ENCODE results near the gene KRTAP10-1. TPM values are rescaled to one million over a fixed set of nuclear protein-coding genes. Genes with fewer than 3 reads are reported as not detected.

The KRTAP10-1 gene
- total and polyA plus RNA-seq, 9 of the 15 experiments (the other 6 are each of a cell fraction or from before 2014, with no cell fraction given) = not detected

DNA sequence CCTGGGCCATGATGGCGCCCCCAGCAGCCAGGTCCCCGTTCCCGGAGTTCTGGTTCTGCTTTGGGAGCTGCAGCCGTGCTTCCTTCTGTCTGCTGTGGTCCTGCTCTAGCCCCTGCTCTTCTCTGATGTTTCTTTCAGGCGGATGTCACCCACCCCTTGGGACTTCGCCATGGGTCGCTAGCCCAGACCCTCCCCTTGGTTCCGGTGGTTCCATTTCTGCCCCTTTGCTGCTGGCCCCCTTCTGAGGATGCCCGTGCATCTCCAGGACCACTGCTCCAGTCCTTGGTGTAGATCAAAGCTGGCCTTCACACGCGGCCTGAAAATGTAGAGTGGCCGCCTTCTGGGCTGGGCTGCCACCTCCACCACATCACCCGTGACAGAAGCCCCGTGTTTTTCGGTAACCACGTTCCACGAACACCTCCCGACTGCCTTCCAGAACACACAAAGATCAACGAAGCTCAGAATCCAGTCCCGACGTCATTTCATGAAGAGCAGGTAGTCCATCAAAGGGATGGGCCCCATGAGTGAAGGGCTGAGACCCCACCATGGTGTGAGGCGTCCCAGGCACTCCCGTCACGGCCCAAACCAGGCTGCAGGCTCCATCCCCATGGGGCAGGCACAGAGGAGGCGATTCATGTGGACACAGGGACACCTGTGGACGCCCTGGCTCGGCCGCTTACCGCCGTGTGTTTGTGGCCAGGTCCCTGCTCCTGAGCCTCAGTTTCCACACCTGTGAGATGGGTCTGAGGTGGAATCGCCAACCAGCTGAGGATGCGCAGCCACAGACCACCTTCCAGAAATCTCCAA is 24.4 kb downstream of the KRTAP10-1 start (continued):
- no peak for TF ChIP-seq GATAD2B (IDR thresholded peaks at IDR 0.05; ENCODE audit: borderline replicate concordance)
- TF ChIP-seq SLC30A9 (CRISPR knock-in tag; IDR thresholded peaks at IDR 0.05) = no peak
- TF ChIP-seq HNRNPK (IDR thresholded peaks at IDR 0.05; ENCODE audit: low read depth, low read length, poor library complexity, severe bottlenecking) = no peak
- TF ChIP-seq POLR2H (tag; IDR thresholded peaks at IDR 0.05; ENCODE audit: low read depth) = no peak
- TF ChIP-seq SRSF7 (optimal IDR thresholded peaks at IDR 0.05; ENCODE audit: low read depth, low read length) = no peak
- TF ChIP-seq ATF7 (IDR thresholded peaks at IDR 0.05) = no peak

- FAIRE-seq (no peak), ATAC-seq (no peak)
- peaks cover 0 to 26% of the 10 kb centered on the region in 2 experiments; a peak in 3 of 5 replicates for H3K4me1 ChIP-seq (replicated peaks in 1 of 2; ENCODE audit: control insufficient read depth in 2 of 2, insufficient read depth in 2 of 2, low read length in 2 of 2)
These were observed 25.1 kb downstream of the KRTAP10-1 start for GRCh38 chr21:44514746-44515358.

More at GRCh38 chr21:44514746-44515358, 25.1 kb downstream of the KRTAP10-1 start:
- Histone ChIP-seq H3K79me2 (ENCODE audit: control insufficient read depth, insufficient read depth, low read length) (no peaks in the 10 kb centered on the region), H2AFZ (ENCODE audit: low read depth, low read length) (no peak overlapping the region), H3K4me3 (no peak overlapping the region), H3K27ac (ENCODE audit: extremely low read depth, low read depth, low read length) (no peak overlapping the region), H3K36me3 (ENCODE audit: control insufficient read depth, insufficient read depth, low read length) (no peaks in the 10 kb centered on the region), H3K9me1 (ENCODE audit: control insufficient read depth, insufficient read depth, low read length) (no peaks in the 10 kb centered on the region), H3K27me3 (ENCODE audit: control insufficient read depth in 2 of 2, insufficient read depth in 2 of 2, low read length in 2 of 2) (peaks cover 0 to 29% of the 10 kb centered on the region in 2 experiments; a peak in 2 of 5 replicates), H3K9ac (ENCODE audit: insufficient read depth in 1 of 2, low read depth in 2 of 2, low read length in 2 of 2) (no peak overlapping the region), H4K20me1 (replicated peaks; ENCODE audit: control insufficient read depth, insufficient read depth, low read length) (peaks cover 13% of the 10 kb centered on the region; the same call in 1 of the 2 replicates), H3K4me2 (ENCODE audit: insufficient read depth, low read length) (no peak overlapping the region), H3K9me3 (replicated peaks; ENCODE audit: control insufficient read depth, insufficient read depth, low read depth, low read length) (no peaks in the 10 kb centered on the region)
- DNase-seq (ENCODE audit: extremely low read depth in 1 of 4, low spot score in 3 of 4) = no peak
- intact Hi-C loops (cut with micrococcal nuclease) = loop anchor here (10.0 kb wide), 1 partner anchor 410 kb away; the partner anchor contains the start of gene ITGB2
- no peak for TF ChIP-seq GABPB2 (CRISPR knock-in tag; conservative IDR thresholded peaks at IDR 0.05)
- TF ChIP-seq CEBPB (tag; IDR thresholded peaks at IDR 0.05) = peak; percentile 40; the same call in 1 of the 2 replicates
- WGBS (ENCODE audit: insufficient coverage, low coverage, missing lambda C conversion rate) = 2% methylated on average over 10 of the region's 11 CpGs
- BruUV-seq (replicated peaks) = no TSS peak
- in situ Hi-C loops (cut with MboI) = loop anchor here (5.0 kb wide), 2 partner anchors 227 to 277 kb away; no protein-coding TSS in a partner anchor
- ChIA-PET CTCF (ENCODE audit: low intra/inter-chr PET ratio) (no interaction called here), POLR2A (interaction anchor here (0.6 to 1.3 kb wide), 5 partner anchors 9 to 430 kb away, joined by 3 to 4 read pairs (median 3); no protein-coding TSS in a partner anchor)

All from K562 (cell line).